Measurements from ENCODE around the gene ATP8A2. TPM values are rescaled to one million over a fixed set of nuclear protein-coding genes. Genes with fewer than 3 reads are reported as not detected.

ATP8A2 gene
- total RNA-seq, 6 donors from 2014 or later = 0.55 to 1.5 (median 0.87) TPM

- ATAC-seq (ENCODE audit: low FRiP score in 2 of 2) = no peak
- H3K4me1 ChIP-seq = no peaks in the 10 kb centered on the region
These were observed 504.5 kb downstream of the ATP8A2 start for GRCh38 chr13:25876247-25876646.

DNA sequence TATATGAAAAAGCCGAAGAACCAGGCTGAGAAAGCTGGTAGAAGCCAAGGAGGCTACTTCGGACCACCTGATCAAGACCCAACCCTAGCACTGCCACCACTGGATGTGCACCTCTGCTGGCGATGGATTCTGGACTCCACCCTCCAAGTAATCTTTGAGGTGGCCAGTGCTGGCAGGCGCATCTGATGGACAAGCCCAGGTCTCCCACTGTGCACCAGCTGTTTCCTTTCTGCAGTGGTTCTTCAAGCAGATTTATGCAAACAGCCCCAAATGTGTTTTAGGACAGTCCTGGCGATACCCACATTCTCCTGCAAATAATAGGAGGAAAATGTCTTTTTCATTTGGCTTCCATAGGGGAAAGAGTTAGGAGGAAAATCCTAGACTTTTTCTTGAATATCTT lies 507.7 kb downstream of the ATP8A2 start:
- 96 to 97% methylated on average over 5 of the region's 5 CpGs for WGBS, 2 donors
- Histone ChIP-seq H3K36me3 (no peaks in the 10 kb centered on the region), H3K4me1 (peaks cover 0 to 5% (median 2%) of the 10 kb centered on the region in 4 donors), H3K4me3 (no peak overlapping the region), H3K27ac (no peak overlapping the region), H3K27me3 (no peaks in the 10 kb centered on the region), H3K9me3 (no peaks in the 10 kb centered on the region)
- DNase-seq = no peak
- TF ChIP-seq POLR2AphosphoS5 (IDR thresholded peaks at IDR 0.05) (no peak), EP300 (IDR thresholded peaks at IDR 0.05) (no peak), POLR2A (IDR thresholded peaks at IDR 0.05) (no peak)
- TF ChIP-seq, protein P1, sequence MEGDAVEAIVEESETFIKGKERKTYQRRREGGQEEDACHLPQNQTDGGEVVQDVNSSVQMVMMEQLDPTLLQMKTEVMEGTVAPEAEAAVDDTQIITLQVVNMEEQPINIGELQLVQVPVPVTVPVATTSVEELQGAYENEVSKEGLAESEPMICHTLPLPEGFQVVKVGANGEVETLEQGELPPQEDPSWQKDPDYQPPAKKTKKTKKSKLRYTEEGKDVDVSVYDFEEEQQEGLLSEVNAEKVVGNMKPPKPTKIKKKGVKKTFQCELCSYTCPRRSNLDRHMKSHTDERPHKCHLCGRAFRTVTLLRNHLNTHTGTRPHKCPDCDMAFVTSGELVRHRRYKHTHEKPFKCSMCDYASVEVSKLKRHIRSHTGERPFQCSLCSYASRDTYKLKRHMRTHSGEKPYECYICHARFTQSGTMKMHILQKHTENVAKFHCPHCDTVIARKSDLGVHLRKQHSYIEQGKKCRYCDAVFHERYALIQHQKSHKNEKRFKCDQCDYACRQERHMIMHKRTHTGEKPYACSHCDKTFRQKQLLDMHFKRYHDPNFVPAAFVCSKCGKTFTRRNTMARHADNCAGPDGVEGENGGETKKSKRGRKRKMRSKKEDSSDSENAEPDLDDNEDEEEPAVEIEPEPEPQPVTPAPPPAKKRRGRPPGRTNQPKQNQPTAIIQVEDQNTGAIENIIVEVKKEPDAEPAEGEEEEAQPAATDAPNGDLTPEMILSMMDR (IDR thresholded peaks at IDR 0.05) = no peak
- no peak for ATAC-seq (ENCODE audit: low FRiP score in 2 of 2)

More at GRCh38 chr13:25876247-25876646, 504.5 kb downstream of the ATP8A2 start:
- no peak overlapping the region for H3K27ac ChIP-seq
- no peaks in the 10 kb centered on the region for H3K27me3 ChIP-seq
- no peaks in the 10 kb centered on the region for H3K36me3 ChIP-seq
- 74 to 78% methylated on average over 6 of the region's 6 CpGs for WGBS, 2 donors
- DNase-seq = no peak
- no peak overlapping the region for H3K4me3 ChIP-seq
- no peaks in the 10 kb centered on the region for H3K9me3 ChIP-seq
- no peak for TF ChIP-seq EP300 (IDR thresholded peaks at IDR 0.05)
- TF ChIP-seq, protein P1 (IDR thresholded peaks at IDR 0.05) = no peak
- no peak for TF ChIP-seq POLR2A (IDR thresholded peaks at IDR 0.05)
- no peak for TF ChIP-seq POLR2AphosphoS5 (IDR thresholded peaks at IDR 0.05)

DNA sequence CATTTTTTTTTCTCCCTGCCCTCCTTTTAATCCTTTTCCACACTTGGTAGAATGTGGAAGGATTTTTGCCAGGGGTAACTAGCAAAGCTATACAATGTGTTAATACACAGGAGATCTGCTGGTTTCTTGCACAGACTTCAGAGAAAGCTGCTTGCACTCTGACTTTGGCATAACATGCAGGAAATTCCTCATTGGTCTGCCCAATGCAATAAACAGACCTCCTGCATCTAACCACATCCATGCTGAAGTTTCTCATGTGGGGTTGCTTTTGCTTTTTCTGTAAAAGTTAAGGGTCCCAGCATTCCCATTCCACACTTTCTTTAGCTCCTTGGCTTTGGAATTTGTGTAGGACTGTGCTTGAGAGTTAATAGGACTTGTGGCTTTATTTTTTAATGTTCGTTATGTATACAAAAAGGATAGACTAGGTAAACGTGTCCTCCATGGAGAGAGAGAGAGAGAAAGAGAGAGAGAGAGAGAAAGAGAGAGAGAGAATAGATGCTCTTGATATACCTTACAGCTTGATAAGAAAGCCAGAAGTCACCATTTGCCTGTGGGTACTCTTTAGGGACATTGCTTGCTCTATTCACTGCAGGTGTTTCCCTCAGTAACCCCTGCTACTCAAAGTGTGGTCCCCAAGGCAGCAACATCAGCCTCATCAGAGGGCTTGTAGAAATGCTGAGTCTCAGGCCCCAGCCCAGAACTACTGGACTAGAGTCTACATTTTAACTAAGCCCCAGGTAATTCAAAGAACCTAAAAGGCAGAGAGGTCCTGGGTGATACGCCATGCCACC lies 509.6 kb downstream of the ATP8A2 start:
- no peaks in the 10 kb centered on the region for H3K36me3 ChIP-seq
- WGBS, 2 donors = 74 to 76% methylated on average over 3 of the region's 3 CpGs
- ATAC-seq (ENCODE audit: low FRiP score in 2 of 2) (no peak), DNase-seq (no peak)
- H3K9me3 ChIP-seq = no peaks in the 10 kb centered on the region
- H3K4me3 ChIP-seq = no peak overlapping the region
- peaks cover 0 to 5% (median 2%) of the 10 kb centered on the region in 4 donors for H3K4me1 ChIP-seq
- TF ChIP-seq POLR2AphosphoS5 (IDR thresholded peaks at IDR 0.05) (no peak), POLR2A (IDR thresholded peaks at IDR 0.05) (no peak), EP300 (IDR thresholded peaks at IDR 0.05) (no peak)
- TF ChIP-seq, protein P1 (IDR thresholded peaks at IDR 0.05) = no peak
- H3K27me3 ChIP-seq = no peaks in the 10 kb centered on the region
- H3K27ac ChIP-seq = no peak overlapping the region

GRCh38 chr13:25881971-25882451 lies 510.2 kb downstream of the ATP8A2 start:
- ATAC-seq (ENCODE audit: low FRiP score in 2 of 2) (no peak), DNase-seq (no peak)

More at GRCh38 chr13:25881971-25882451, 510.2 kb downstream of the ATP8A2 start:
- H3K27ac ChIP-seq = no peak overlapping the region
- H3K36me3 ChIP-seq = no peaks in the 10 kb centered on the region
- 25 to 29% methylated on average over 12 of the region's 12 CpGs for WGBS, 2 donors
- no peaks in the 10 kb centered on the region for H3K27me3 ChIP-seq
- no peaks in the 10 kb centered on the region for H3K9me3 ChIP-seq
- no peak overlapping the region for H3K4me3 ChIP-seq
- no peak for TF ChIP-seq EP300 (IDR thresholded peaks at IDR 0.05)
- TF ChIP-seq, protein P1 (IDR thresholded peaks at IDR 0.05) = no peak
- TF ChIP-seq POLR2A (IDR thresholded peaks at IDR 0.05) = no peak
- TF ChIP-seq POLR2AphosphoS5 (IDR thresholded peaks at IDR 0.05) = no peak
- H3K4me1 ChIP-seq = peaks cover 0 to 5% (median 2%) of the 10 kb centered on the region in 4 donors

Measured in upper lobe of left lung (tissue), 6 donors.